NCI-H748 (cell line): ENCODE measurements around the gene ARSG.
A peak's percentile ranks its signal among the peaks of the same experiment; 100 is the strongest.

Experiments
- DNase-seq: peaks from one replicate; lab custom pipeline; 2025; ENCODE audit not compliant: unreplicated experiment; lab: John Stamatoyannopoulos, UW

Gene ARSG

DNA sequence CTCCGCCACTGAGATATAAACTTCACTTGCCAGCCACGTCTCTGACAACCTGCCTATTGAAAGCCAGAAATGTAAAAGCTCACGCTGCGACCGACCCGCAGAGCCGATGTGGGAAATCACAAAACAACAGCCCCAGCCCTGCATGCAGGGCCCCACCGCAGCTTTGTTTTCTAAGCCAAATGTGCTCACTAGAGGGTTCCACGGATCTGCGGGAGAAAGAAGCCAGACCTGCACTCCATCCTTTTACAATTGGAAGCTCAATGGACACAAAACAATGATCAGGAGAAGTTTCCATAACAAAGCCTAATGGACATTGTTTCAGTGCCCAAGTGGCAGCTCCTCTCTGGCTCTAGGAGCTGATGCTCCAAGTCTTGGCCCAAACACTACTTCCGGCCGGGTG is 132.9 kb downstream of the ARSG start:
- DNase-seq, result no peak

DNA sequence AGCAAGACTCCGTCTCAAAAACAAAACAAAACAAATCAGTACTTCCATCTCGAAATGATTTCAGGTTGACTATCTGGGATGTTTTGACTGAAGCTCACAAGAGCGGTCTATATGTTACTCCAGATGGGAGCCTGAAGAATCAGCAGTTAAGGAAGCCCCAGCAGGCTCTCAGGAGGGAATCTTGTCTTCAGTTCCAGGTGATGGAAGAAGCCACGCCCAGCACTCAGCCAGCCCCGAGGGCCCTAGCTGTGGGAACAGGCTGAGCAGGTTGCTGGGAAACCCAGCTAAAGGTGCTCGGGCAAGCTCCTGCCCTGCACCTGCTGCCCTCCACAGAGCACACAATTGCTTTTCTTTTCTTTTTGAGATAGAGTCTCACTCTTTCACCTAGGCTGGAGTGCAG is 133.6 kb downstream of the ARSG start:
- peak; percentile 81 for DNase-seq

GRCh38 chr17:68425979-68426378 is 134.7 kb downstream of the ARSG start:
- DNase-seq, result no peak

GRCh38 chr17:68427575-68427974 is 136.3 kb downstream of the ARSG start:
- DNase-seq, result no peak

GRCh38 chr17:68428498-68429172 is 137.3 kb downstream of the ARSG start:
- no peak for DNase-seq

DNA sequence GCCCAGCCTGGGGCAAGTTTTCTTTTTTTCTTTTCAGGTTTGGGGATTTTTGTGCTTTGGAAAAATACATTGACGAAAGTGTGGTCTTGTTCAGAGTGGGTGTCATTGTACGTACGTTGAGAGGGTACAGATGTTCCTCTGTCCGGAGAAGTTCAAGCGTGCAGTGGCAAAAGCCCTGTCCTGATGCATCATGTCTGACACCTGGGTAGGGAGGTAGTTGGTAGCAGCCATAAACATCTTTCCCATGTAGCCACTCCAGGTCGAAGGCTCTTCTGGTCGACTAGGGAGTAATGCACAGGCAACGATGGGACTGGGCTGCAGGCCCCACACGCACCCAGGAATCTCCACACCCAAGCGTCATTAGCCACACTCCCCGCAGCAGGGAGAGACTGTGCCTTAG is 138.6 kb downstream of the ARSG start:
- no peak for DNase-seq

DNA sequence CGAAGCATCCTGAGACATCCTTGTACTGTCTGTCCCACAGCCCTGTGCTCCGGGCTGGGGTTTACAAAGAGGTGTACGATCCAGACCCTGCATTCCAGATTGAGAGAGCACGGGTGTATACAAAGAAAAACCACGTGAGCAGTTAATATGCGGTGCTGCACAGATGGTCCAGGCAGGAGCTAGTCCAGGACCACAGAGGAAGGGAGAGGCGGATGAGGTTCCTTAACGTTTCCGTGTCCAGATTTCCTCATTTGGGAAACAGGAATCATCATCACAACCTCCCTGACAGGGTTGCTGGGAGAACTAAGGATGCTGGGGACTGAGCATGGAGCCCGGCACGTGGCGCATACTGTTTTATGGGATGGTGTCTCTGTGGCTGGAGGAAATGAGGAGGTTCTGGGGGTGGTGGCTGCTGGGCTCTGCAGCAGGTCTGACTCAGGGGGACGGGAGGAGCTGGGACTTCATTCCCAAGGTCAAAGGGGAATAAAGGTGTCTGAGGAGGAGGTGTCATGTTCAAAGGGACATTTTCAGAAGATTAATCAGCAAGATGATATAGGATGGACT is 139.8 kb downstream of the ARSG start:
- no peak for DNase-seq

- DNase-seq, result peak; percentile 28
These were observed 140.4 kb downstream of the ARSG start for GRCh38 chr17:68431661-68432071.

DNA sequence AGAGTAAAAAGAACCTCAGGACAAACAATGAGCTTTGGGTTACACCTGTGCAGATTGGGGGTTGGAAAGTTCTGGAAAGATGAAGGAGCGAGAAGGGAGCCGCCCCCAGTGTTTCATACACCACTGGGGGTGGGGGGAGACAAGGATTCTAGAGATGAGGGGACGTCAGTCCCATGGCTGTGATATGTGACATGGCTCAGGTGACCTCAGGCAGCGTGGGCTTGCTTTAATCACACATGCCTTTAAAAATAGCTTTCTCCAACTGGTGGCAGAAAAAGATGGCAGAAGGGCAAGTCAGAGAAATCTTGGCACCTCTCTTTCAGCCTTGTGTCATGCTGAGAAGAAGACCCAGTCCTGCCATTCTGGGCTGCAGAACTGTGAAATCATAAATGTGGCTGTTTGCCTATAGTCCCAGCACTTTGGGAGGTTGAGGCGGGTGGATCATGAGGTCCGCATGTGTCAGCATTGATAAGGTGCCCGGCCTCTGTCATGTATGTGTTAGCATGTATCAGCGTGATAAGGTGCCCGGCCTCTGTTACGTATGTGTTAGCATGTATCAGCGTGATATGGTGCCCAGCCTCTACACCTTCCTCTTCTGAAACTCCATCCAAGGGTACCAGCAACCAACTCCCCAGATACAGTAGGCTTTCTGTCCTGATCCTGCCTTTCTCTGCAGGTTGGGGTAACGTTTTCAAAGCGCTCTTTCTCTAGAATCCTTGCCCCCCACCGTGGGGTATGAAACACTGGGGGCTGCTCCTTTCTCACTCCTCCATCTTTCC is 141.0 kb downstream of the ARSG start:
- no peak for DNase-seq

- no peak for DNase-seq
These were observed 141.9 kb downstream of the ARSG start for GRCh38 chr17:68433211-68433610.

GRCh38 chr17:68433911-68434508 is 142.7 kb downstream of the ARSG start:
- DNase-seq, result no peak

DNA sequence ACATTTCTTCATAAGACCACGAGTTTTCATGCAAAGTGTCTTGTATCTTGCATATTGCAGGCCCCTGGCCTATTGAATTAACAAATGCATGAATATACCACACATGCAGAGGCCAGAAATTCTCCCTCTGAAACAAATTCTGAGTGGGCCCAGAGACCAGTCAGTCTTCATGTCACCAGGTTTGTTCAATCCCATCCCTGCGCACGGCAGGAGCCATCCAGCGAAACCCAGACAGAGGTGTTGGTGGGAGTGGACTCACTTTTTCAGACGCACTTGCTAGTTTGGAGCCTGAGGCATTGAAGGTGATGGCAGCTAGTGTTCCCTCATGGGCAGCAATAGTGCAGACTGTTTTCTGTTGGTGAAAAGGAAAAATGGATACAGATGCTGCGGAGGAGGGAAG is 144.1 kb downstream of the ARSG start:
- no peak for DNase-seq

- DNase-seq, result peak; percentile 71
These were observed 144.9 kb downstream of the ARSG start for GRCh38 chr17:68435876-68436842.

DNA sequence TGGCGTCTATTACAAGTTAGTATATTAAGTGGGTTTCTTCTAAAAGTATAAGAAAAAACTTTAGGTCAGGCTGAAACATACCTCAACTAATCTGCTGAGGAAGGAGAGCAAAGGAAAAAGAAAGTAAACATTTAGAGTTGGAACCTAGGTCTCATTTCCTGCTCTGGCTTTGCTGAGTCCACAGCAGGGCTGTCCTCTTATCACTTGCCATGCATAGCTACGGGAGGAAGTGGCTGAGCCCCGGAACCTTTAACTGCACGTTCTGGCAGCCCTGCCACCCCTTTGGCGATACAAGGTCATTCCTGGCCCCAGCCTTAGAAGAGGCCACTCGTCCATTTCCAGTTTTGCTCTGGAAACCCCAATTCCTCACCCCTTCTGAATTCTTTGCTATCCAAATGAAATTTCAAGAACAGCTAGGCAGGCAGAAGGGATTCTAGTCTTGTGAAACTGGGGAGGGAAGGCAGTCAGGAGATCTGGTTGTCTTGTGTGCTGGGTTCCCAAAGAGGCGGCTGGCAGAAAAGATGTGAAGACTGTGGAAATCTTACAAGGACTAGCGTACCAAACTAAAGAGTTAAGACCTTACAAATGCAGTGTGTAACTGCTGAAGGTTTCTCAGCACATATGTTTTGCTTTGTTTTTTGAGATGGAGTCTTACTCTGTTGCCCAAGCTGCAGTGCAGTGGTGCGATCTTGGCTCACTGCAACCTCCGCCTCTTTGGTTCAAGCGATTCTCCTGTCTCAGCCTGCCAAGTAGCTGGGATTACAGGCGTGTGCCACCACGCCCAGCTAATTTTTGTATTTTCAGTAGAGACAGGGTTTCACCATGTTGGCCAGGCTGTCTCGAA is 146.9 kb downstream of the ARSG start:
- DNase-seq, result no peak

DNA sequence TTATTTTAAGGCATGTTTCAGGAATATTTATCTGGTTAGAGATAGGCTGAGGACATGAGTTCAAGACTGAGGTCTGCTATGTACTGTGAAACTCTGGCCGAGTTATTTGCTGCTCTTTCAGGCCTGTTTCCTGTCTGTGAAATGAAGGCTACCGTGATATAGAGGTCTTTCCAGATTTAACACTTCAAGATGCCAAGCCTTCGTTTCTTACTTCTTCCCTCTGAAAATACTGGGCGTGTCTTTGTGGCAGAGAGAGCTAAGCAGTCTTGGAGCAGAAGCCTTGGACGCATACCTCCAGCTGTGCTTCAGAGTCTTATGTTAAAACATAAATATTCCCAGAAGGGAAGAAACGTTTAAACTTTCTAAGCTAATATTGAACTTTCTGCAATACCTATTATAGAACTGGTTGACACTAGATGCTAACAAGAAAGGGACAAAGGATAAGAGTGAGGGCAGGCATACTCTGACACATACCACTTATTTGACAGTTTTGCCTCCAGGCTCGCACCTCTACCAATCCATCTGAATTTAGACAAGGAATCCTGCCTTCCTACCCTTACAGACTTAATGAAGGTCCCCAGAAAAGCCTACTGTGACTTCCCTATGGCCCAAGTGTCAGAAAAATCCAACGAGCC is 148.5 kb downstream of the ARSG start:
- DNase-seq, result no peak

DNA sequence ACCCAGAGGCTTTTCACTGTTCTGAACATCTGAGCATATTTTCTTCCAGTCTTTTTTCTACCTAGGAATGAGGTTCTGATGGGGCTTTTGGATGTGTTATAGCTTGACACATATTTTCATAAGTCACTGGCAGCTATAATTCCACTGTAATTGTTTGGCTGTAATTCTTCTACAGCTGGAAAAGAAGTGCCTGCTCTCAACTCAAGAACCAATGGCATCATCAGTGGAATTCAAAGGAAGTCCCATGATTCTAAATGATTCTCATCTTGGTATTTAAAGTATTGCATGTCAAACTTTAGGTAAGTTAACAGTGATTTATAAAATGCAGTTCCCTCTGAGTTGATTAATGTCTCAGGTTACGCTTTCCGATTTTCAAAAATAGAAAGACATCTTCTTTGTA is 149.2 kb downstream of the ARSG start:
- no peak for DNase-seq

GRCh38 chr17:68441070-68441770 is 149.9 kb downstream of the ARSG start:
- no peak for DNase-seq

GRCh38 chr17:68443972-68444464 is 152.7 kb downstream of the ARSG start:
- DNase-seq, result no peak

- no peak for DNase-seq
These were observed 154.4 kb downstream of the ARSG start for GRCh38 chr17:68445671-68446070.
